Inflammatory macrophage (primary cell): ENCODE data around the gene NUP98.

ENCODE experiments used
- DNase-seq, 2 donors: peaks; one replicate each; pipeline ENCODE4 v3.0.0-alpha.2; 2020 to 2022

The NUP98 gene

GRCh38 chr11:3637201-3637600 lies 160.2 kb downstream of the NUP98 start:
- DNase-seq: no peak

GRCh38 chr11:3635641-3636375 lies 161.5 kb downstream of the NUP98 start:
- DNase-seq: no peak

GRCh38 chr11:3632070-3632660 lies 165.2 kb downstream of the NUP98 start:
- DNase-seq: no peak

GRCh38 chr11:3631331-3631730 lies 166.0 kb downstream of the NUP98 start:
- DNase-seq: no peak

- no peak for DNase-seq
Measured at GRCh38 chr11:3627291-3627690, 170.1 kb downstream of the NUP98 start.

DNA sequence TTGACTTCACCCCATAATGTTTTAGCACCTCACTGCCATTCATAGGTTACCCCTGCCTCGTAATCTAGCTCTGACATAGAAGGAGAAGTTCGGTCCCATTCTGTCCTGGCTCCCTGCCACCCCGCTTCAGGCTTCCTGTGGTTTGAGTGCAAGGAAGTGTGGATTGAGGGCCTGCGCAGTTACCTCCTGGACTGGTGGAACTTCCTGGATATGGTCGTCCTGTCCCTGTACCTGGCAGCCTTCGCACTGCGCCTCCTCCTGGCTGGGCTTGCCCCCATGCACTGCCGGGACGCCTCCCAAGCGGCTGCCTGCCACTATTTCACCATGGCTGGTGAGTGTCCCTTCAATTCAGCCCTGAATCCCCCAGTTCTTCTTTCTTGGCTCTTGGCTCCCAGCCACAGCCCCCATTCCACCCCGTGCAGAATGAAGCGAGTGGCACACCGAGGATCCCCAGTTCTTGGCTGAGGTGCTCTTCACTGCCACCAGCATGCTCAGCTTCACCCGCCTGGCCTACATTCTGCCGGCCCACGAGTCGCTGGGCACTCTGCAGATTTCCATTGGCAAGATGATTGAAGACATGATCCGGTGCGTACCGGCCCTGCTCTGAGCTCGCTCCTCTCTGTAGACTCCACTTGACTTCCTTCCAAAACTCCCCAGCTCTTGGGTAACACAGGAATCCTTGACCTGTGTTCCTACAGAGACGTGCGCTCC lies 170.9 kb downstream of the NUP98 start:
- peak; percentile 62 to 68 for DNase-seq
